NB4 (cell line): ENCODE measurements around the gene RFXANK.

Experiments used
- MYC ChIP-seq: IDR thresholded peaks from 2 replicates; pipeline ENCODE4 v1.6.1; 2011; ENCODE audit warnings: low read depth, low read length
- POLR2A ChIP-seq: IDR thresholded peaks from 2 replicates; pipeline ENCODE4 v1.6.1; 2011; ENCODE audit warnings: mild to moderate bottlenecking; ENCODE audit not compliant: insufficient read length; ENCODE audit errors: extremely low read depth
- TF ChIP-seq, protein P1 (sequence below): IDR thresholded peaks from one replicate; pipeline ENCODE4 v1.5.1; 2012; ENCODE audit warnings: low read depth, low read length
- TF ChIP-seq, protein P2 (sequence below): IDR thresholded peaks from 2 replicates; pipeline ENCODE4 v1.6.1; 2011; ENCODE audit warnings: low read depth, low read length

DNA sequence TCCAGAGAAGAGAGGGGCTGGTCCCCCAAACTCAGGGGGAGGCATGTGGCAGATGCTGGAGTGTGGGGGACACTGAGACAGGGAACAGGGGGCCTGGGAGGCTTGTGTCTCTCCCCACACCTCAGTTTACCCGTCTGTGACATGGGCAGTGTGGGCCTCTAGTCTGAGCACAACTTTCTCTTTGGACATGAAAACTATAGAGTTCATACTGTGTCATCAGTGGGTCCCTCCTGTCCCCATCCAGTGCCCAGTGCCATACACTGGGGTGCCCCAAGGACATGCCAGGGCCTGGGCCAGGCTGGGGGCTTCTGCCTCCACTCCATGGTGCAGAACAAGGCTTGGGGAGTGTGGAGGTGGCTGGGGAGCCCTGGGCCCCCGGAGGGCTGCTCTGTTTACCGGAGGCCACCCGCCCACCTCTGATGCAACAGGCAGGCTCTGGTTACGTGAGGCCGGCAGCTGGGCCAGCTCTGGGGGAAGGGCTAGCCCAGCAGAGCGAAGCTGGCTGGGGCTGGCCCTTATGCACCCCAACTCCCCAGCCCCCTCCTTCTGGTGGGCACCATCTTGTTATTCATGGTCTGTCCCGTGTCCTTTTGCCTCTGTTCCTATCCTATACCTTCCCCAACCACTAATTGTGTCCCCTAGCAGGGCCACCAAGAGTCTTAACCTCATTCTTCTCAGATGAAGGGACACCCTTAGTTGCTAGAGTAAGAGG lies 20.1 kb upstream of the RFXANK start:
- TF ChIP-seq, protein P1, sequence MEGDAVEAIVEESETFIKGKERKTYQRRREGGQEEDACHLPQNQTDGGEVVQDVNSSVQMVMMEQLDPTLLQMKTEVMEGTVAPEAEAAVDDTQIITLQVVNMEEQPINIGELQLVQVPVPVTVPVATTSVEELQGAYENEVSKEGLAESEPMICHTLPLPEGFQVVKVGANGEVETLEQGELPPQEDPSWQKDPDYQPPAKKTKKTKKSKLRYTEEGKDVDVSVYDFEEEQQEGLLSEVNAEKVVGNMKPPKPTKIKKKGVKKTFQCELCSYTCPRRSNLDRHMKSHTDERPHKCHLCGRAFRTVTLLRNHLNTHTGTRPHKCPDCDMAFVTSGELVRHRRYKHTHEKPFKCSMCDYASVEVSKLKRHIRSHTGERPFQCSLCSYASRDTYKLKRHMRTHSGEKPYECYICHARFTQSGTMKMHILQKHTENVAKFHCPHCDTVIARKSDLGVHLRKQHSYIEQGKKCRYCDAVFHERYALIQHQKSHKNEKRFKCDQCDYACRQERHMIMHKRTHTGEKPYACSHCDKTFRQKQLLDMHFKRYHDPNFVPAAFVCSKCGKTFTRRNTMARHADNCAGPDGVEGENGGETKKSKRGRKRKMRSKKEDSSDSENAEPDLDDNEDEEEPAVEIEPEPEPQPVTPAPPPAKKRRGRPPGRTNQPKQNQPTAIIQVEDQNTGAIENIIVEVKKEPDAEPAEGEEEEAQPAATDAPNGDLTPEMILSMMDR, result no peak
- no peak for TF ChIP-seq POLR2A
- TF ChIP-seq, protein P2, sequence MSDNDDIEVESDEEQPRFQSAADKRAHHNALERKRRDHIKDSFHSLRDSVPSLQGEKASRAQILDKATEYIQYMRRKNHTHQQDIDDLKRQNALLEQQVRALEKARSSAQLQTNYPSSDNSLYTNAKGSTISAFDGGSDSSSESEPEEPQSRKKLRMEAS, result no peak
- peak; percentile 16; the same call in 1 of the 2 replicates for TF ChIP-seq MYC
